HEK293T (cell line): Measurements from ENCODE around the gene ARNT2.

ENCODE experiments used
- CTCF ChIA-PET: fragments of 350-600 bp; formaldehyde crosslinking; extraction: SDS; loops from one replicate; lab custom pipeline; 2021; ENCODE audit warnings: antibody characterized with exemption, inconsistent platforms; lab: Yijun Ruan, JAX
- POLR2A ChIA-PET: fragments of 350-600 bp; formaldehyde crosslinking; extraction: SDS; loops from one replicate; lab custom pipeline; 2020; ENCODE audit warnings: antibody characterized with exemption, inconsistent platforms; lab: Yijun Ruan, JAX
- DNase-seq: peaks from one replicate; pipeline ENCODE4 v3.0.0; 2012; ENCODE audit warnings: mixed read lengths; ENCODE audit errors: extremely low spot score
- ARNT ChIP-seq: fragments of 450-650 bp; IDR thresholded peaks from 2 replicates; pipeline ENCODE4 v1.6.1; 2017; ENCODE audit warnings: mild to moderate bottlenecking
- BHLHE40 ChIP-seq: fragments of 450-650 bp; IDR thresholded peaks from 2 replicates; pipeline ENCODE4 v1.6.1; 2016; ENCODE audit warnings: mild to moderate bottlenecking, moderate library complexity, borderline replicate concordance
- CTBP1 ChIP-seq: fragments of 450-650 bp; IDR thresholded peaks from 2 replicates; pipeline ENCODE4 v1.6.1; 2016; ENCODE audit warnings: borderline replicate concordance
- ELF4 ChIP-seq: fragments of 450-650 bp; IDR thresholded peaks from 2 replicates; pipeline ENCODE4 v1.6.1; 2017; ENCODE audit warnings: antibody characterized with exemption
- FOXA1 ChIP-seq: fragments of 450-650 bp; IDR thresholded peaks from 2 replicates; pipeline ENCODE4 v1.6.1; 2016; ENCODE audit warnings: mild to moderate bottlenecking
- FOXK2 ChIP-seq: fragments of 450-650 bp; IDR thresholded peaks from 2 replicates; pipeline ENCODE4 v1.6.1; 2016; ENCODE audit warnings: mild to moderate bottlenecking
- FOXM1 ChIP-seq: fragments of 450-650 bp; IDR thresholded peaks from 2 replicates; pipeline ENCODE4 v1.6.1; 2017; ENCODE audit warnings: mild to moderate bottlenecking, borderline replicate concordance
- HDGF ChIP-seq: fragments of 450-650 bp; IDR thresholded peaks from 2 replicates; pipeline ENCODE4 v1.6.1; 2017; ENCODE audit warnings: antibody characterized with exemption, borderline replicate concordance
- L3MBTL2 ChIP-seq: fragments of 450-650 bp; conservative IDR thresholded peaks from 2 replicates; pipeline ENCODE4 v1.6.1; 2016; ENCODE audit warnings: mild to moderate bottlenecking
- LEF1 ChIP-seq: fragments of 450-650 bp; IDR thresholded peaks from 2 replicates; pipeline ENCODE4 v1.6.1; 2017; ENCODE audit warnings: mild to moderate bottlenecking, borderline replicate concordance
- NFRKB ChIP-seq: fragments of 450-650 bp; IDR thresholded peaks from 2 replicates; pipeline ENCODE4 v1.6.1; 2016; ENCODE audit warnings: mild to moderate bottlenecking, moderate library complexity
- SP1 ChIP-seq: fragments of 450-650 bp; IDR thresholded peaks from 2 replicates; pipeline ENCODE4 v1.6.1; 2017
- SUZ12 ChIP-seq: fragments of 450-650 bp; IDR thresholded peaks from 2 replicates; pipeline ENCODE4 v1.6.1; 2016; ENCODE audit warnings: mild to moderate bottlenecking
- TARDBP ChIP-seq: fragments of 450-650 bp; IDR thresholded peaks from 2 replicates; pipeline ENCODE4 v1.6.1; 2016
- ZNF384 ChIP-seq: fragments of 450-650 bp; IDR thresholded peaks from 2 replicates; pipeline ENCODE4 v1.6.1; 2016
- TF ChIP-seq, protein P1 (sequence below): fragments of 450-650 bp; IDR thresholded peaks from 2 replicates; pipeline ENCODE4 v1.6.1; 2016

ARNT2 gene

GRCh38 chr15:80404057-80404760 is at the start of gene ARNT2:
ARNT2 (plus strand) TSS chr15:80404382; CDS start chr15:80404516, 134 bp downstream.
- POLR2A ChIA-PET: interaction anchor here (0.8 to 1.3 kb wide), 3 partner anchors 18 to 291 kb away, joined by 3 to 5 read pairs (median 3); partner anchors contain the start of gene ABHD17C
- CTCF ChIA-PET: no interaction called here
- TF ChIP-seq ARNT (no peak), LEF1 (peak; percentile 55; the same call in 1 of the 2 replicates)
- DNase-seq: peak; percentile 64

DNA sequence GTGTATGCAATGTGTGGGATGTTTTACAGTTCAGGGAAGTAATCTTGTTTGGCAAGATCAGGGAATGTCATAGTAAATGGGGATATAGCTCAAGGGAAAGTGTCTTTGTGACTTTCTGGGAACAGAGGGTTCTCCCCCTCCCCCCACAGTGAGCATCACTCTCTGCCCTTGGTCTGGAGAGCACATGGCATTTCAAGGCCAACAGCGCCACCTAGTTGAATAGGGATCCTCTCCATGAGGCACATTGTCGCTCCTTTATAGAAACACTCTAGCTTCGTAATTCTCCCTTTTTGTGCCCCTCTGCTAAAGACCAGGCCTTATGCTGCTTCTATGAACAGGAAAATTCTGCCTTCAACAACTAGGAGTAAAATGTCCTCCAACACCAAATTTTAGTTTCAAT is 37.1 kb upstream of the ARNT2 start:
- TF ChIP-seq LEF1: no peak
- TF ChIP-seq CTBP1: no peak
- TF ChIP-seq ELF4: no peak
- TF ChIP-seq SP1: no peak
- TF ChIP-seq TARDBP: no peak
- no peak for TF ChIP-seq SUZ12
- no peak for TF ChIP-seq ZNF384
- no peak; the same call in 1 of the 2 replicates for TF ChIP-seq L3MBTL2
- no peak for TF ChIP-seq ARNT
- TF ChIP-seq, protein P1, sequence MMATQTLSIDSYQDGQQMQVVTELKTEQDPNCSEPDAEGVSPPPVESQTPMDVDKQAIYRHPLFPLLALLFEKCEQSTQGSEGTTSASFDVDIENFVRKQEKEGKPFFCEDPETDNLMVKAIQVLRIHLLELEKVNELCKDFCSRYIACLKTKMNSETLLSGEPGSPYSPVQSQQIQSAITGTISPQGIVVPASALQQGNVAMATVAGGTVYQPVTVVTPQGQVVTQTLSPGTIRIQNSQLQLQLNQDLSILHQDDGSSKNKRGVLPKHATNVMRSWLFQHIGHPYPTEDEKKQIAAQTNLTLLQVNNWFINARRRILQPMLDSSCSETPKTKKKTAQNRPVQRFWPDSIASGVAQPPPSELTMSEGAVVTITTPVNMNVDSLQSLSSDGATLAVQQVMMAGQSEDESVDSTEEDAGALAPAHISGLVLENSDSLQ: no peak
- TF ChIP-seq FOXA1: no peak
- no peak for TF ChIP-seq FOXK2
- ChIA-PET CTCF (interaction anchor here (0.8 to 1.5 kb wide), 4 partner anchors 79 to 660 kb away, joined by 3 to 8 read pairs (median 4); no protein-coding TSS in a partner anchor), POLR2A (no interaction called here)
- DNase-seq: peak; percentile 26

DNA sequence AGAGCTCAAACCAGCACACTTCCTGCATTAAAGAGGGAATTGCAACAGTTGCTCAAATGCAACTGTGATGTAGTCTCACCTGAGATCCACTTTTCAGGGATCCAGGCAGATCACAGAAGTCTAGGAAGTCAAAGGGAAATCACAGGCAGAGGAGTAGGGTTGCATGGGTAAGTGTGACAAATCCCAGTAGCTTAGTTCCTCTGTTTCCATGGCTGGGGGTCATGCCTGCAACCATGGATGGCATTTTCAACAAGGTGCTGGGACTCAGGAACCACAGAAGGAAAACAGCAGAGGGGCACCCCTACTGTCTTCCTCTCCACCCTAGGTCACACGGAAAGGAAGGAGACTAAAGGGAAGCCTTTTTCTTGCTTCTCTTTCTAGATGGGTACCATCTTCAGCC is 36.5 kb upstream of the ARNT2 start:
- DNase-seq: no peak
- TF ChIP-seq BHLHE40: no peak
- TF ChIP-seq FOXA1: no peak
- no peak for TF ChIP-seq SP1
- no peak for TF ChIP-seq NFRKB
- no peak for TF ChIP-seq TARDBP
- no peak for TF ChIP-seq SUZ12
- TF ChIP-seq L3MBTL2: no peak
- no peak for TF ChIP-seq ZNF384
- no peak for TF ChIP-seq LEF1
- TF ChIP-seq CTBP1: no peak
- no peak for TF ChIP-seq FOXM1
- no peak for TF ChIP-seq HDGF
- TF ChIP-seq, protein P1: no peak
- no peak for TF ChIP-seq ELF4
- ChIA-PET POLR2A (no interaction called here), CTCF (interaction anchor here (1.0 to 1.5 kb wide), 4 partner anchors 80 to 1033 kb away, joined by 3 to 5 read pairs (median 4); no protein-coding TSS in a partner anchor)

- CTCF ChIA-PET: no interaction called here
- TF ChIP-seq TARDBP: no peak
- no peak for TF ChIP-seq FOXA1
- TF ChIP-seq FOXK2: no peak
- TF ChIP-seq NFRKB: no peak
- TF ChIP-seq, protein P1: no peak
- POLR2A ChIA-PET: no interaction called here
- DNase-seq: no peak
These were observed 32.3 kb upstream of the ARNT2 start for GRCh38 chr15:80371924-80372323.

DNA sequence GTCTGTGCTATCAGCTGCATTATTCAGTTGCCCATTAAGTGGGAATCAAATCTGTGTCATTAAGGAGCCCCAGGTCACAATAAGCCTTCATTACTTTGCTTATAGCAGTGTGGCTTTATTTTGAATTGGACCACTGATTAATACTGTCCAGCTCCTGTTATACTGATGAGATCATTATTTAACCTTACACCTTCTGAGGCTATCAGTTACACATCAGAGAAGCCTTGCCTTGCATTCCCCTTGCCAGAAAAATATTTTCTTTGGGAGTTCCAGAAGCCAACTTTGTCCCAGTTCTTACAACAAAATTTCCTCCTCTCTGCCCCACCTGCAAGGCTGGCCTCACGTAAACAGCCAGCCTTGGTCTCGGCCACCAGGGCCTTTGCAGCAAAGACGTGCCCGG is 29.7 kb upstream of the ARNT2 start:
- no peak for DNase-seq
- CTCF ChIA-PET: no interaction called here
- POLR2A ChIA-PET: no interaction called here
- TF ChIP-seq, protein P1: no peak
- TF ChIP-seq SP1 (no peak), FOXK2 (no peak), ZNF384 (no peak), TARDBP (no peak), HDGF (no peak), BHLHE40 (no peak), FOXA1 (no peak)
